G401 (cell line): ENCODE results near the gene ATP2A1. TPM values are rescaled to one million over a fixed set of nuclear protein-coding genes. Genes with fewer than 3 reads are reported as not detected.

Source experiments
- DNase-seq: peaks from one replicate; pipeline ENCODE4 v3.0.0-alpha.2; 2015; ENCODE audit warnings: low spot score
- in situ Hi-C: cut with HindIII; loops from 2 replicates; pipeline ENCODE4 v1.10.0; 2016; ENCODE audit warnings: low sequenced_read_pairs, mixed read lengths
- total RNA-seq: library from RNA; depleted of rRNA; stranded (reverse); fragments of >200 nt; shearing (Covaris generic); gene quantifications from 2 replicates; pipeline ENCODE4 v1.2.3, GENCODE V29; 2014; rRNA removed

Gene ATP2A1
- 7.8 and 11.1 TPM in 2 replicates for total RNA-seq

GRCh38 chr16:28878083-28878926 is at the start of gene ATP2A1:
Gene ATP2A1 (plus strand): TSS chr16:28878488. CDS start chr16:28878672, 184 bp downstream.
- in situ Hi-C loops, result no loop called here
- no peak for DNase-seq

GRCh38 chr16:28829747-28830146 is 48.5 kb upstream of the ATP2A1 start:
- no peak for DNase-seq
- in situ Hi-C loops, result no loop called here

DNA sequence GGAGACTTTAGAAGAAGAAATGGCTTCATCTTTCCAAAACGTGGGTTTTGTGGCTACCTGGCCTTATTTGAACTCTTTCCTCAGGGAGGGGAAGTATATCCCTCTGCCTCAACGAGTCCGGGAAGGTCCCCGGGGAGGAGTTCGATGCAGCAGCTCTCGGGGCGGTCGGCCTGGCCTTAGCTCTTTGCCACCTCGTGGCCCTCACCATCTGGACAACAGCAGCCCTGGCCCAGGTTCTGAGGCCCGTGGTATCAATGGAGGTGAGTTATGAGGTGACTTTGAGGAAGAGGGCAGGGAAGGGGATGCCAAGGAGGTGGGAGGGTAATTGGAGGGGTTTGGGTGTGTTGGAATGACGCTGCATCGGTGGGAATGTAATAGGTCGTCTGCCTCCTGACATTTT is 47.8 kb upstream of the ATP2A1 start:
- in situ Hi-C loops, result no loop called here
- no peak for DNase-seq

- in situ Hi-C loops, result no loop called here
- DNase-seq, result no peak
These were observed 43.9 kb upstream of the ATP2A1 start for GRCh38 chr16:28834349-28834748.

GRCh38 chr16:28834873-28835863 is 43.1 kb upstream of the ATP2A1 start:
- in situ Hi-C loops, result no loop called here
- DNase-seq, result no peak

DNA sequence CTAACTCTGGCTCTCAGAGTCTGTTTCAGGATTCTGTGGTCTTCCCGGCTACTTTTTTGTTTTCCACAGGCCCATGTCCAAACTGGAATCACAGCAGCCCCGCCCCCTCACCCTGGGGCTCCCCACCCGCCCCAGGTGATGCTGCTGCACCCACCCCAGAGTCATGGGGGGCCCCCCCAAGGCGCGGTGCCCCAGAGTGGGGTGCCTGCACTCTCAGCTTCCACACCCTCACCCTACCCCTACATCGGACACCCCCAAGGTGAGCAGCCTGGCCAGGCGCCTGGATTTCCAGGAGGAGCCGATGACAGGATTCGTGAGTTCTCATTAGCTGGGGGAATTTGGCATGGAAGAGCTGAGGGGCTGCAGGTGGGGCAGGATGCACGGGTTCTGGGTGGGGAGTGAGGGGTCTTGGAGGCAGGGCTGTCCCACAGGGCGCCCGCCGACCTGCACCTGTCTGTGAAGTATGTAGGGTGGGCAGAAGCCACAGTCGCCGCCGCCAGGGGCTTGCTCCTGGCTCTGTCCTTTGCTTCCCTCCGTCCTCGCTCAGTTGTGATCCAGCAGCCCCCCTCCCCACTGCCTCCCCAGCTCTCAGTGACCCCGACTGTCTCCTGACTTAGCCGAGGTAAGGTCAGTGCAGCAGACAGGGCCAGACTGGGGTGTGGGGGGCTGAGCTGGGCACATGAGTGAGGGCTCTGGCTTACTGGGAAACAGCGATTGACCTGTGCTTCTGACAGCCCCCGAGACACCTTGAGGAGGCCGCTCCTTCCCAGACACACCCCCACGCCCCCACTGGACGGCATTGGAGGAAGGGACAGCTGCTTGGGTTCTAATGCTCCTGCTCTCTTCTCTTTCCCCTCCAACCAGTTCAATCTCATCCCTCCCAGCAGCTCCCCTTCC is 42.2 kb upstream of the ATP2A1 start:
- no peak for DNase-seq
- in situ Hi-C loops, result no loop called here

- no peak for DNase-seq
- in situ Hi-C loops, result no loop called here
These were observed 41.6 kb upstream of the ATP2A1 start for GRCh38 chr16:28836761-28837064.

DNA sequence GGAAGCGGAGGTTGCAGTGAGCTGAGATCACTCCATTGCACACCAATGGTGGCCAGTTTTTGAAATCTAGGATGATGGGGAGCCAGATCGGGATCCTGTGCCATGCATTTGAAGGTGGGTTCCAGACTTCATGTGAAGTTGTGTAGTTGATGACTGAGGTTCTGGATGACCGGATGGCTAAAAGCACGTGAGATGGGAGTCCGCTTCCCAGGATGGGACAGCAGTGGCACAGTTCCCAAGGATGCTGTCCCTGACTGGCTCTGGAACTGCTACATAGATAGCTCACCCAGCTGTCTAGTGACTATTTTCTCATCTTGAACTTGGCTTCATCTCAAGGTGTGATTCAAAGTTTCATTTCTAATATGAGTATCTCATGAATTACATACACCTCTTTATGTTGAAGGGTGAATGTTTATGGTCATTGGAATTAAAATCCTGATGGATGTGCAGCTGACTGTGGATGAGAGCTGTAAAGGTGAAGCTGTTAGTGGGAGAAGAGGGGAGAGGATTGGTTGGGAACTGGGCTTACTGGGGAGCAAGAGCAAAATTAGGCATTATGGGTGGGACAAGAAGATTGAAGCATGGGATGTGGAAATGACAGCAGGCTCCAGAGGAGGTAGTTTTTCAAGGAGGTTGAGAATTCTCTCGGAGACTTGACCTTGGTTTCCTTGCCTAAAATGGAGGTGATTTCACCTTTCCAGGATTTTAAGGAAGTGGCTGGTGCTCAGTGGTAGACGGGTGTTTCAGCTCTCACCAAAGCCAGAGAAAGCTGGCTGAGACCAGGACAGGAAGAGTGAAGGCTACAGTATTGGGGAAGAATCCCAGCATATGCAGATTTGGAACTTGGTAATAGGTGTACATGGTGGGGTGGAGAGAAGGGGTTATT is 40.4 kb upstream of the ATP2A1 start:
- DNase-seq, result no peak
- in situ Hi-C loops, result no loop called here

DNA sequence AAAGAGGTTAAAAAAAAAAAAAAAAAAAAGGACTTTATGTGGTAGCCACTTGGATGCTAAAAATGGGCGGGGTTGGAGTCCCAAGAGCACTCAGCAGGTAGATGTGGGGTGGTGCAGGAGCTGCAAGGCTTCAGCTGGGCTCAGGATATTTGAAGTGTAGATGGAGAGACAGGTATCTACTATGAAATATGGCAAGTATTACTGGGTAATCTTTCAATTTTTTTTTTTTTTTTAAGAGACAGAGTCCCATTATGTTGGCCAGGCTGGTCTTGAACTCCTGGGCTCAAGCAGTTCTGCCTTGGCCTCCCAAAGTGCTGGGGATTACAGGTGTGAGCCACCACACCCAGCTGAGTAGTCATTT is 39.8 kb upstream of the ATP2A1 start:
- in situ Hi-C loops, result no loop called here
- DNase-seq, result no peak

DNA sequence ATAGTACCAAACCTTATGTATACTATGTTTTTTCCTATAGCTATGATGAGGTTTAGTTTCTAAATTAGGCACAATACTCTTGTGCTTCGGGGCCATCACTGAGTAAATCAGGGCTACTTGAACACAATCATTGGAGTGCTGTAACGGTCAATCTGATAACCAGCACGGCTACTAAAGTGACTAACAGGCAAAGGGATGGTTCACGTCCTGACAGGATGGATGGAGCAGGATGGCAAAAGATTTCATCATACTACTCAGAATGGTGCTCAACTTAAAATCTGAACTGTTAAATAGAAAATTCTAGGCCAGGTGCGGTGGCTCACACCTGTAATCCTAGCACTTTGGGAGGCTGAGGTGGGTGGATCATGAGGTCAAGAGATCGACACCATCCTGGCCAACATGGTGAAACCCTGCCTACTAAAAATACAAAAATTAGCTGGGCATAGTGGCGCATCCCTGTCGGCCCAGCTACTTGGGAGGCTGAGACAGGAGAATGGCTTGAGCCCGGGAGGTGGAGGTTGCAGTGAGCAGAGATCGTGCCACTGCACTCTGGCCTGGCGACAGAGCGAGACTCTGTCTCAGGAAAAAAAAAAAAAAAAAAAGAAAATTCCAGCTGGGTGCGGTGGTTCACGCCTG is 39.2 kb upstream of the ATP2A1 start:
- no peak for DNase-seq
- in situ Hi-C loops, result no loop called here

GRCh38 chr16:28839899-28840298 is 38.4 kb upstream of the ATP2A1 start:
- in situ Hi-C loops, result no loop called here
- DNase-seq, result no peak

DNA sequence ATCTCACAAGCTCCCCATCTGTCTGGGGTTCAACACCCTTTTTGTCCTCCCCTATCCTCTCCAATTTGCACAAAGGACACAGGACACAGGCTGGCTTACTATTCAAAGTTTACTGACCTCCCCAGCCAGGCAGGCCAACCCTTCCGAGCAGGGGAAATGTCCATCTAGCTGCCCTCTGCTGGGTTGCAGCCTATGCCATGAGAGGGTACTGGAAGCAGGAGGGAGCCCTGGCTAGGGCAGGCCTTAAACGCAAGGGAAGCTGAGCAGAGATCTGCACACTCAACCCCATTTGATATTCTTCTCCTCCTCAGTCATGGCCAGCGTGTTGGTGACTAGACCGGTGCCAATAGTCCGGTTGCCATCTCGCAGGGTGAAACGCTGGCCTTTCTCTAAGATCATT is 35.6 kb upstream of the ATP2A1 start:
- no peak for DNase-seq
- in situ Hi-C loops, result no loop called here

- in situ Hi-C loops, result no loop called here
- no peak for DNase-seq
These were observed 34.5 kb upstream of the ATP2A1 start for GRCh38 chr16:28843766-28844165.

- no peak for DNase-seq
- in situ Hi-C loops, result no loop called here
These were observed 33.9 kb upstream of the ATP2A1 start for GRCh38 chr16:28844226-28844885.

DNA sequence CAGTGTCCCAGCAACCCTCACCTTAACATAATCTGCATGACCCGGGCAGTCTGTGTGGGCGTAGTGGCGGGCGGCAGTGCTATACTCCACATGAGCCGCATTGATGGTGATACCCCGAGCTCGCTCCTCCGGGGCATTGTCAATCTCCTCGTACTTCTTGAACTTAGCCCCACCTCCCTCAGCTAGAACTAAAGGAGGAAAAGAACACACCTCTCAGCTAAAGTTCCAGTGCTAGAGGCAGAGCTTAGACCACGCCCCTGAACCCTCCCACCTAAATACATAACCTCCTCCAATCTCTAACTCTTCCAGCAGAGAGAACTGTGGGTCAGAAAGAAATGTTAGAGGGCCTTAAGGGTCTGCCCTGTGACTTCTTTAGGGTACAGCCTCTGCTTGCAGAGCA is 33.0 kb upstream of the ATP2A1 start:
- in situ Hi-C loops, result no loop called here
- peak; percentile 39 for DNase-seq

DNA sequence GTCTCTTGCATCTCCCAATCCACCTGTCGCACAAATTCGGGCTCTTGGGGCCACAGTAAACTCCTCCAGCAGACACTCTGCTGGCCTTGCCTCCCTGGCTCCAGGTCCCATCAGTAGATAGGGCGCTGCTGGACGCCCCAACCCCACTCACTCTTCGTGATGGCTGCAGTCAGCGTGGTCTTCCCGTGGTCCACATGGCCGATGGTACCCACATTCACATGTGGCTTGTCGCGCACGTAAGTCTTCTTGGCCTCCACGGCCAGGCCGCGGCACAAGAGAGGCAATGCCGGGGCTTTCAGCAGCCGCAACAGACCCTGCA is 32.6 kb upstream of the ATP2A1 start:
- in situ Hi-C loops, result no loop called here
- no peak for DNase-seq

DNA sequence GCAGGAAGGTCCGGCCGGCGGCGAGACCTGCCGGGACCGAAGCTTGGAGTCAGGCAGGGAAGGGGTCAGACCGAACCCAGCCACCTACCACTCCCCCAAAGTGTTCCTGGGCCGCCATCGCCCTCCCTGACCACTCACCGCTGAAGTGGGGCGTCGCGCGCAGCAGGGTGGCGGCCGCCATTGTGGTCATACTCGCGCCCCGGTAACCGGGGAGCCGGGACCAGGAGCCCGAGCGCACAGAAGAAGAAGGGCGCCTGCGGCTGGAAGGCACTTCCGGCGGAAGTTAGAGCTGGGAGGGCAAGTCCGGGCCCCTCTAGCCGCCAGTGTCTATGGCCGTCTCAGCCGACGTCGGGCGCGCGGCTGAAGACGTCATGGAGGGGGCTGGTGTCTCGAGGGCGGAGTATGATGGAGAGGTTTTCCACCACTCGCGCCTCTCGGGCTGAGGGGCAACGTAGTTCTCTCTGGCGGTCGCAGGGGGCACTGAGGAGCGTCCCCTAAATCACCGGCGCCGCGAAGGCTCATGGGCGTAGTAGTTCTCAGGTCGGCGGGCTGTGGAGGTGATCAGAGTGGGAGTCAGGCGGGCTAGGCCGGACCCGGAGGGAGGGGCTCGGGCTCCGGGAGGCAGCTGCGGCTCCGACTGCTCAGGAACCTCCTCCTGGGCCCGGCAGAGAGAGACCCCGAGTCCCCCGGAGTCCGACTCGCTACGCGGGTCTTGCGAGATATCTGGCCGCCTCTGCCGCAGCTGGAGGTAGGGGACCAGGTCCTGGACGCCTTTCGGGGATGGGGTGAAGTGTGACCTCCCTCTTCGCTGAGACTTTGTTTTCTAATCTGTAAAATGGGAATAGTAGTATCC is 32.0 kb upstream of the ATP2A1 start, which contains the start of gene TUFM:
TUFM (minus strand) TSS at position 269 of the 853 bp plus-strand sequence; CDS start at position 190, 79 bp downstream.
- in situ Hi-C loops, result no loop called here

More for the DNA sequence above, 32.0 kb upstream of the ATP2A1 start, which contains the start of gene TUFM:
- peak; percentile 100 for DNase-seq
